Islet of Langerhans (tissue), 1 donor: ENCODE measurements around the gene MTUS2.

Source experiments
- FAIRE-seq: peaks from one replicate; lab custom pipeline; 2011; peaks lifted over from hg19 to GRCh38; lab: Jason Lieb, UNC

The MTUS2 gene

GRCh38 chr13:29456419-29456818 lies 636.3 kb downstream of the MTUS2 start:
- FAIRE-seq, result no peak

- no peak for FAIRE-seq
These were observed 637.2 kb downstream of the MTUS2 start for GRCh38 chr13:29457299-29457698.

DNA sequence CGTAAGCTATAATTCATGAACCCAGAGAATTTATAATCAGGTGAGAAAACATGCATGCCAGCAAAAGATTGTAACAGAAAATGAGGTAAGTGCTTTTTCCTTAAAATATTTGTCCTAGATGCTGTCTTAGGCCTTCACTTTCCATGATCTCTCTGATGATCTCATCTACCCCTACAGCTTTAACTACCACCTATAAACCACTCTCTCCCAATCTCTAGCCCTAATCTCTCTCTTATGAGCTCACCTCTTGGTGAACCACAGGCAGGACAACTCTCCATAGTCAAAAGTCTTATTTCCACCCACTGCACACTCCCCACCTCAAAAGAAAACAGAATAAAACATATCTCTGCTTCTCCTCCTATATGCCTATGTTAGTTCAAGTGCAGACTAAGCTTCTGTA lies 638.3 kb downstream of the MTUS2 start:
- FAIRE-seq, result no peak

DNA sequence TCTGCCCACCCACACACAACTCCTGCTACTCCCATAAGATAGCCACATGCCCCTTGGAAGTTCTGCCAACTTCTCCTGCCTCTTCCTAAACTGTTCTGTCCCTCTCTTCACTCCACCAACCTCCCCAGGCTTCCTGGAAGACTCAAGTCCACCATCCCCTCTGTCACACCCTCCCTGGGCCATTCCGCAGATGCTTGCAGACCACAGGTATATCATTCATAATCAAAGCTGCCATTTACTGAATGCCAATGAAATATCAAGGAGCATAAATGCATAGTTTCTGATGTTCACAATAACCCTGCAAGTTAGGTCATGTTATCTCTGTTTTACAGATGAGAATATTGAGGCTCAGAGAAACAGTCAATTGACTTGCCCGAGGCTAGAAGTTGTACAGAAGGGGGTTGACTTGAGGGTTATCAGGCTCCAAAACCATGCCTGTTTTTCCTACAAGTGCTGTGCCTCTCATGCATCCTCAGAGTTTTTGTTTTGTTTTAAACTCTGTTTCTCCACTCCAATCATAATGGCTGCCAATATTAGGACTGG lies 639.7 kb downstream of the MTUS2 start:
- no peak for FAIRE-seq

DNA sequence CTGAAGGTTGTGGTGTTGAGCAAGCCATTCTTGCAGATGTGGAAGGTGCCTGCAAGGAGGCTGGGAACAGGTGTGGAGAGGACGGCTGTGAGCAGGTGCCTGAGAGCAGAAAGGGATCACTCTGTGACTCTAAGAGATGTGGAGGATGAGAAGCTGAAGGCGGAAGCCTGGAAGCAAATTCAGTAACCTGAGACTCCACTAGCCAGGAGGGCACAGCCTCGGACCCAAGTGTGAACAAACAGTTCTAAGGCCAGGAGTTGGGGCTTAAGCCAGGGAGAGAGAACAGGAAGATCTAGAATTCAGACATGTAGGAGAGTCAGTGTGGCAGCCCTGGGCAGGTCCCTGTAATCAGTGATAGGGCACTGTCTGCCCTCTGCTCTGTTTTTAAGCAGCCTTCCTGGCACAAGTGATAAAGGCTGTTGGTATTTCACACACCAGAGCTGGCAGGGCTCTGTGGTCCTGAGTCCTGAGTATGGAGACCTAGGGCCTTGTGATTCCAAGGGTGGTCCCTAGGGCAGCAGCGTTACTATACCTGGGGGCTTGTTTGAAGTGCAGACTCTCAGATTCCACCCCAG lies 644.1 kb downstream of the MTUS2 start:
- no peak for FAIRE-seq

DNA sequence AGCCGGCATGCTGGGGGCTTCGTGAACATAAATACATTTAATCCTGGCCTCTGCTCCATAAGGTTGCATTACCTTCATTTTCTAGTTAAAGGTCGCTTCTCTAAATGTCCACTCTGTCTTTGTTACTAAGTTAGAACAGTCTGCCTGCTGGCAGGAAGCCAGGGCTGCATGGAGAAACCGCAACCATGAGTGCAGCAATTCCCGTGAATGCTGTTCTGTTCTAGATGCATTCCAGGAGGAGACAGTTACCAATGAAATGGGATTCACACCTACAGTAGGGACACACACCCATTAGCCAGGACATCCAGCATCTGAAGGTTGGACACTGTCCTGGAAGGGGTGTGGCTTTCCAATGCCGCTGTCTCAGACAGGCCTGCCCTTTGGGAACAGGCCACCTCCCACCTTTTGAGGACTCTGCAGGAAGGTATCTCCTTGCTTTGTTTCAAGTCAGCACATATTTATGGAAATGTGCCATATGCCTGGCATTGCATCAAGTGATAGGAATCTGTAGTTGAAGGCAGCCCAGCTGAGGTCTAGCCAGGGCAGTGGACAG lies 645.7 kb downstream of the MTUS2 start:
- FAIRE-seq, result no peak

- no peak for FAIRE-seq
These were observed 651.4 kb downstream of the MTUS2 start for GRCh38 chr13:29471551-29471950.

- FAIRE-seq, result peak; percentile 17
These were observed 652.3 kb downstream of the MTUS2 start for GRCh38 chr13:29472332-29472961.

- peak; percentile 86 for FAIRE-seq
These were observed 653.0 kb downstream of the MTUS2 start for GRCh38 chr13:29473166-29473565.

DNA sequence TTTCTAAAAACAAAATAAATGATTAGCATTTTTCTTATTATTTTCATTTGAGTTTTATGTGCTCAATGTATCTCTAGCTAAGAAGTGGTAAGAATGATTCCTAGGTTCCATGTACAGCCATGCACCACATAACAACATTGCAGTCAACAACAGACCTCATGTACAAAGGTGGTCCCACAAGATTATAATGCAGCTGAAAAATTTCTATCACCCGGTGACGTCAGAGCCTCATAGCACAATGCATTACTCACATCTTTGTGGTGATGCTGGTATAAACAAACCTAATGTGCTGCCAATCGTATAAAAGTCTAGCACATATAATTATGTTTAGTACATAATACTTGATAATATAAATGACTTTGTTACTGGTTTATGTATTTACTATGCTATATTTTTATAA lies 654.9 kb downstream of the MTUS2 start:
- FAIRE-seq, result no peak

GRCh38 chr13:29476046-29476445 lies 655.9 kb downstream of the MTUS2 start:
- FAIRE-seq, result no peak

- FAIRE-seq, result no peak
These were observed 659.8 kb downstream of the MTUS2 start for GRCh38 chr13:29479716-29480492.

- FAIRE-seq, result no peak
These were observed 660.9 kb downstream of the MTUS2 start for GRCh38 chr13:29480893-29481525.

- no peak for FAIRE-seq
These were observed 661.5 kb downstream of the MTUS2 start for GRCh38 chr13:29481603-29482002.

DNA sequence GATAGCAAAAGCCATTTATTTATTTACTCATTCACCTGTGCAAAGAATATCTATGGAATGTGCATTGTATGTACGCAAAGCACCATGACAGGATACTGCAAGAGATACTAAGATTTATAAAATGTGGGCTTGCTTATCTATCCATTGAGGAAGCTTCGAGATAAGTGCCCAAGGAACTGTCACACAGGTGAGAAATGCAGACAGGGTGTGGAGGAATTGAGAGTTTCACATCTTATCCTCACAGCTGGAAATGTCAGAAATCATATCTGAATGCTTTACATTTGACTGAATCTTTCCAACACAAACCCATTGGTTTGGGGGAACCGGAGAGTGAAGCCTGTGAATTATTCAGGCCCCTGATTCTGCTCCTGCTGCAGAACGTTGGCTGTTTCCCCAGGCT lies 662.4 kb downstream of the MTUS2 start:
- no peak for FAIRE-seq

GRCh38 chr13:29483211-29483610 lies 663.1 kb downstream of the MTUS2 start:
- FAIRE-seq, result no peak

GRCh38 chr13:29483623-29484022 lies 663.5 kb downstream of the MTUS2 start:
- FAIRE-seq, result no peak

- FAIRE-seq, result no peak
These were observed 664.1 kb downstream of the MTUS2 start for GRCh38 chr13:29484236-29484635.

DNA sequence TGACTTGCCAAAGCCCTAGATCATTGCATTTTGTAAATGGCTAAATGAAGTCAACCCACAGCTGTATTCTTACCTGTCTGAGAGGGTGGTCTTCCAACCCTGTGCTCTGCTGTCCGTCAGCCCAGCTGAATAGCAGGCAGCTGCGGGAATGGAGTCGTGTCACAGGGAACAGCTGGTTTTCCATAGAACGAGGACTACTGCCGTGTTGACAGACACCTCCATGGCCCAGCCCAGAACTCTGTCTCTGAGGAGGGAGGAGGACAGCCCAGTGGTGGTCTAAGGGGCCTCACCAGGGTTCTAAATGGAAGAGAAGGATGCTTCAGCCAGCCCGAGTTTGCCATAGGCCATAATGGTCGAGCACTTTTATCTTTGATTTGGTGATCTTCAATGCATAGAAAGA lies 664.7 kb downstream of the MTUS2 start:
- FAIRE-seq, result no peak

- no peak for FAIRE-seq
These were observed 666.4 kb downstream of the MTUS2 start for GRCh38 chr13:29486551-29486950.

DNA sequence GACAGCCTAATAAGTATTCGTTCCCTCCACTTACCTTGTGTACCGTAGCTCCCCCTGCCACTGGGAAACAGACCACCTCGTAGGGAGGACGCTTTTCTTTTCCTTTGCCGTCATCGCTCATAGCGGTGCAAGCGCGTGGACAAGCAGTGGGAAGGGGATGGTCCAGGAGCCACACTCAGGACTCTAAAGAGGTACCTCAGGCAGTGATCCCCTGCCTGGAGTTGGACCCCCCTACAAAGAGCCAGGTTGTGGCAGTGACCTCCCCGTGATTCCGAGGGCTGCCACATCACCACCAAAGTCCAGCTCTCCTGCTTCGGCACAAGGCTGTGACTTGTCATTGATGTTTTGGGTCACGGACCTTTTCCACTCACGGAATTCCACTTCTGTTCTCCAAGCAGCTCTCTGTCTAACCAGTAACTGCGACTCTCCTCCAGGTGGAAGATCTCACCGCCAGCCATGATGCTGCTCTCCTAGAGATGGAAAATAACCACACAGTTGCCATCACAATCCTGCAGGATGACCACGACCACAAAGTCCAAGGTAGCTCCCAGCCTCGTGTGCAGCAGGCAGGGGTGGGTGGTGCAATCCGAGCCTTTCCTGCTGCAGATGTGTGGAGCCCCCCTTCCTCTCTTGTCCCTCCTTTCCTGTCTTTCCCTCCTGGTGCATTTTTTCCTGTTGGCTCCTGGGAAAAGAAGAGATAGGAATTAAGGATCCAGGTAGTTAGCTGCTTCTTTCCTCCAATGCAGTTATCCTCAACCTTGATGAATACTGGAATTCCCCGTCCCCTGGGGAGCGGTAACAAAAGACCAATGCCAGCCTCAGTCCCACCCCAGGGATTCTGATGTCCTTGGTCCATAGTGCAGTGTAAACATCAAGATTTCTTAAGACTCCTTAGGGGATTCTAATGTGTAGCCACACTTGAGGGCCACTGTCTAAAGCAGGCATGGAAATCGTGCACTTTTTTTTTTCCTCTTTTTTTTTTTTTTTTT lies 667.6 kb downstream of the MTUS2 start:
- no peak for FAIRE-seq
